Nucleus accumbens (tissue), 56 donors: ENCODE measurements around the gene MYH7.
A peak's percentile ranks its signal among the peaks of the same experiment; 100 is the strongest.
"Not testable (repeated sequence)": the region's sequence is repeated elsewhere in the genome, so short reads cannot be mapped to it uniquely, and the experiment has no call there.

Experiments used
- DNase-seq, 56 donors: peaks; one replicate each; lab custom pipeline; 2025; lab: John Stamatoyannopoulos, UW

MYH7 gene

GRCh38 chr14:23409966-23410635 lies 25.4 kb downstream of the MYH7 start:
- no peak for DNase-seq

DNA sequence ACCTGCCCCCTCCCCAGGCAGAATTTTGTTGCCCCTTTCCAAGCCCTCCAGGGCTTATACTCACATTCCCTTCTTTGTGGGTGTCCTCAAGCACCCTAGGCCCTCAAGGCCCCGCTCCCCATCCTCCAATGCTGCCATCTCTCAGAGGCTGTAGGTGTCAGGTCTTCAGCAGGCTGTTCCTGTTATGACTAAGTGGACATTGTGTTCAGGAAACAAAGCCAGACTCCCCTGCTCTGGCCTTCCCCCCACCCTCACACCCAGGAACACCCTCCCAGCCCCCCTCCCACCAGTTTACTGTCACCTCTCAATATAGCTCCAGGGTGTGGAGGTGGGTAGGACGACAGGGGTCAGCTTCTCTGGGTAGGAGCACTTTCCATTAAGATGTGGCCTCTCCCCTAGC lies 26.0 kb downstream of the MYH7 start:
- no peak for DNase-seq

DNA sequence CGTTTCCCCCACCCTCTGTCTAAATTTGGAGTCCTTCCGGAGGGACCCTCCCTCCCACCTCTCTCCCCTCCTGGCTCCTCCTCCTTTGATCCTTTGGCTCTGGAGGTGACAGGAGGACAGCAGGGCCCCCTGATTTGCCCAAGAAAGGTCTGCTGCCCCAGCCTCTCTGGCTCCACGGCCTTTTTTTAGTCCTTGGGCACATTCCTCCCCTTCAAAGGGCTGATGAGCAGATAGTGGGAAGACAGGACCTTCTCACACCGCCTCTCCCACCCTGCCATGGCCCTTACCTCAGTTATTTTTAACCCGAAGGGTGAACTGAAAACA lies 27.2 kb downstream of the MYH7 start:
- no peak for DNase-seq

DNA sequence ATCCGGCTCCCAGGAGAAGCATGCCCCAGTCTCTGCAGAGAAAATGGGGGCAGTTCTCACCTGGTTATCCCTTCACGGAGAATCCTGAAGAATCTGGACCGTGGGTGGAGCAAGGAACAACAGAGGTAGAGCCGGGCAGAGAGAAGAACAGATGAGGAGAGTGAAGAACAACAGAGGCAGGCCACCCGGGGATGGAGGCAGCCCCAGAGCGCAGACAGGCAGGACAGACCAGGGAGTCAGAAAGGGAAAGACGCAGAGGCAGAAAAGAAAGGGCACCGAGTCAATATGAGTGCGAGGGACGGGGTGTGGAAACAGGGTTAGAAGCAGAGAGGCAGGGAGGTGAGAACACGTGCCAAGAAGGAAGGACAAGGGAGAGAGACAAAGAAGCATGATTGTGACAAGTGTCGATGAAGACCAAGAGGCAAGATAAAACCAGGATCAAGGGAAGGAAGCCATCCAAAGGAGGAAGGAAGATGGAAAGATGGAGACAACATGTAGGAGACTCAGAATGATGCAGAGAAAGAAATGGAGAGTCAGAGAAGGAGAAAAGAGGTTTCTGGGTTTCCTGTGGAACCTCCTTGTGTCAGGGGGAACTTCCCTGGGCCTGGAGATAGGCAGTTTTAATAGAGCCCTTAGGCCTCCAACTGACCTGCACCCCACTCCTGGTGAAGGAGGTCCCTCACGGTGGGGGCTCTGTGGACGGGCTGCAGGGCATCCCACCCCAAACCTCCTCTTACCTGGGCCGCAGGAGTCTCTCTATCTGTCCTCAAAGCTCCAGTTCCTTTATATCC lies 27.7 kb downstream of the MYH7 start, which contains the start of gene MYH6:
Gene MYH6, minus strand, starts transcription at position 758 of the 791 bp plus-strand sequence. CDS start 1,050 bp downstream, outside the sequence.
- DNase-seq: no peak

- DNase-seq: no peak
These were observed 28.6 kb downstream of the MYH7 start for GRCh38 chr14:23406725-23407355.

- DNase-seq: peak in 7 of 56 donors; percentile 1 to 34 (median 12)
These were observed 29.2 kb downstream of the MYH7 start for GRCh38 chr14:23406244-23406643.

GRCh38 chr14:23405516-23406025 lies 29.9 kb downstream of the MYH7 start:
- no peak for DNase-seq

DNA sequence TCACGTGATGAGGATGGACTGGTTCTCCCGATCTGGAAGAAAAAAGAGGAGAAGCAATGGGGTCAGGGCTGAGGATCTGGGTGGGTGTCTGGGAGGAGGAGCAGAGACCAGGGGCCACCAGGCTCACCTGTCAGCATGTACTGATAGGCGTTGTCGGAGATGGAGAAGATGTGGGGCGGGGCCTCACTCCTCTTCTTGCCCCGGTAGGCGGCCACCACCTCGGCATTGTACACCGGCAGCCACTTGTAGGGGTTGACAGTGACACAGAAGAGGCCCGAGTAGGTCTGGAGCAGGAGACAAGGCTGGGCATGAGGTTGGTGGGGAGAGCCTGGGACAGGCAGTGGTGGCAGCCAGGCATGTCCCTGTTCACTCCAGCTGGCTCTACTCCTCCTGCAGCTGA lies 30.4 kb downstream of the MYH7 start:
- DNase-seq: no peak

- DNase-seq: no peak
These were observed 31.0 kb downstream of the MYH7 start for GRCh38 chr14:23404331-23404900.

- DNase-seq: no peak
These were observed 31.6 kb downstream of the MYH7 start for GRCh38 chr14:23403908-23404307.

GRCh38 chr14:23403139-23403438 lies 32.4 kb downstream of the MYH7 start:
- DNase-seq: no peak

GRCh38 chr14:23402296-23403138 lies 32.9 kb downstream of the MYH7 start:
- DNase-seq: no peak

- no peak for DNase-seq
These were observed 34.2 kb downstream of the MYH7 start for GRCh38 chr14:23401291-23401690.

DNA sequence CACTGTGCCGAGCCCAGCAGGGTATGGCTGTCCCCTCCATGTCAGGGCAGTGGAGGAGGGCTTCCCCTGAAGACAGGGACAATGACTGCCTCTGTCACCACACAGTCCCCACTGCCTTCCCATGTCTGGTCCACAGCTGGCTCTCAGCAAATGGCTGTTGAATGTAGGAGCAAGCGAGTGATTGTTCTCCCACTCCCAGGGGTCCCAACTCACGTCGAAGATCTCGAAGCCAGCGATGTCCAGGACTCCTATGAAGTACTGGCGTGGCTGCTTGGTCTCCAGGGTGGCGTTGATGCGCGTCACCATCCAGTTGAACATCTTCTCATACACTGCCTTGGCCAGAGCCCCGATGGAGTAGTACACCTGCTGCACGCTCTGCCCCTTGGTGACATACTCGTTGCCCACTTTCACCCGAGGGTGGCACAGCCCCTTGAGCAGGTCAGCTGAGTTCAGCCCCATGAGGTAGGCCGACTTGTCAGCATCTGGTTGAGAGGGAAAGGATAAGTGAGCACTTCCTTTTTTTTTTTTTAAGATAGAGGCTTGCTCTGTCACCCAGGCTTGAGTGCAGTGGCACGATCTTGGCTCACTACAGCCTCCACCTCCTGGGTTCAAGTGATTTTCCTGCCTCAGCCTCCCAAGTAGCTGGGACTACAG lies 34.8 kb downstream of the MYH7 start:
- DNase-seq: not testable (repeated sequence)

DNA sequence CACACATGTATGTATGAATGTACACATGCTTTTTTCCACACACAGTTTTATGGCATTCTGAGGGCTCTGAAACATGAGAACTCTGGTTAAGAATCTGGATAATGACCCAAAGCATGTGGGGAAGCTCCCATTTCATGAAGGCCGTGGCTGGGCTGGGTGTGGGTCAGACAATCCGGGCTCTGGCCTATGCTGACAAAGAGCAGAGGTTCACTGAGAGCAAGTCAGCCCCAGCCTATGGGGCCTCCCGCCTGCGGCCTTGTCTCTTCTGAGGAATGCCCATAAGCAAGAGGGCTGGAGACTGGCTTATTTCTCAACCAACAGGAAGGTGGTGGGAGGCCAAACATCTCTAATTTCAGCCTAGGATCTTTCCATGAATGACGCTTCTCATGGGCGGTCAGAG lies 35.9 kb downstream of the MYH7 start:
- DNase-seq: no peak

- no peak for DNase-seq
These were observed 36.3 kb downstream of the MYH7 start for GRCh38 chr14:23399136-23399535.

- DNase-seq: no peak
These were observed 37.1 kb downstream of the MYH7 start for GRCh38 chr14:23398348-23398747.

GRCh38 chr14:23396781-23397407 lies 38.6 kb downstream of the MYH7 start:
- no peak for DNase-seq

DNA sequence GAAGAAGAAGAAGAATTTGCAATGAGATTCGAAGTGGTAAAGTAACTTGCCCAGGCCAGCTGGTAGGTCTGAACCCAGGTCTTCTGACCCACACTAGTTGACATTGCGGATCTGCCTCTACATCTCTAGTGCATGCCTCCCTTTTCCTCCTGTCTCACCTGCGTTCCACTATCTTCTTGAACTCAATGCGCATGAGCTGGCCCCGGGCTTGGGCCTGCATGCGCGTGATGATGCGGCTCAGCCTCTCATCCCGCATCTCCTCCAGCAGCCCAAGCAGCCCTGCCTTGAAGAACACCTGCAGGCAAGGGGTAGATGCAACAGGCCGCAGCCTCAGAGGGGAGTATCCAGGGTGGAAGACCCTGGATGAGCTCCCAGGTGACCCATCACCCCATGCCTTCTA lies 39.3 kb downstream of the MYH7 start:
- no peak for DNase-seq
